Activated T-cell treated with anti-CD3 and anti-CD28 coated beads, Interleukin-2, amount 50 U/mL, for 4 hours (primary cell): ENCODE data around the gene EIF3CL. TPM values are rescaled to one million over a fixed set of nuclear protein-coding genes. Genes with fewer than 3 reads are reported as not detected.
"Not testable (repeated sequence)": the region's sequence is repeated elsewhere in the genome, so short reads cannot be mapped to it uniquely, and the experiment has no call there.

Experiments used
- ATAC-seq, 2 donors: fragments of 200-7000 bp; cut with Tn5 transposase; one replicate each; pipeline ENCODE4 v1.10.0; 2021
- DNase-seq: peaks from one replicate; pipeline ENCODE4 v3.0.0-alpha.2; 2020
- H3K27me3 Mint-ChIP-seq: one replicate; pipeline ENCODE4 v1.8.0; 2021; ENCODE audit warnings: low read depth, mixed read lengths
- H3K36me3 Mint-ChIP-seq: one replicate; pipeline ENCODE4 v1.8.0; 2022; ENCODE audit warnings: mixed read lengths; ENCODE audit not compliant: insufficient read depth
- H3K4me1 Mint-ChIP-seq: one replicate; pipeline ENCODE4 v1.8.0; 2021; ENCODE audit warnings: low read depth, mixed read lengths
- H3K4me3 Mint-ChIP-seq: one replicate; pipeline ENCODE4 v1.8.0; 2021; ENCODE audit warnings: mild to moderate bottlenecking, moderate library complexity, mixed read lengths
- H3K9me3 Mint-ChIP-seq: one replicate; pipeline ENCODE4 v1.8.0; 2021; ENCODE audit warnings: mixed read lengths
- total RNA-seq, 3 donors: library from RNA; stranded (reverse); gene quantifications; one replicate each; pipeline ENCODE4 v1.2.1, GENCODE V29; 2021

The EIF3CL gene
- total RNA-seq, 3 donors from 2014 or later, result 148 to 270 (median 236) TPM

DNA sequence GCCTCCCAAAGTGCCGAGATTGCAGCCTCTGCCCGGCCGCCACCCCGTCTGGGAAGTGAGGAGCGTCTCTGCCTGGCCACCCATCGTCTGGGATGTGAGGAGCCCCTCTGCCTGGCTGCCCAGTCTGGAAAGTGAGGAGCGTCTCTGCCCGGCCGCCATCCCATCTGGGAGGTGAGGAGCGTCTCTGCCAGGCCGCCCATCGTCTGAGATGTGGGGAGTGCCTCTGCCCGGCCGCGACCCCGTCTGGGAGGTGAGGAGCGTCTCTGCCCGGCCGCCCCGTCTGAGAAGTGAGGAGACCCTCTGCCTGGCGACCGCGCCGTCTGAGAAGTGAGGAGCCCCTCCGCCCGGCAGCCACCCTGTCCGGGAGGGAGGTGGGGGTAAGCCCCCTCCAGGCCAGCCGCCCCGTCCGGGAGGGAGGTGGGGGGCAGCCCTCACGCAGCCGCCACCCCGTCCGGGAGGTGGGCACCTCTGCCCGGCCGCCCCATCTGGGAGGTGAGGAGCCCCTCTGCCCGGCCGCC, 26.5 kb downstream of the EIF3CL start:
- H3K36me3 Mint-ChIP-seq, DNase-seq, H3K9me3 Mint-ChIP-seq, H3K4me3 Mint-ChIP-seq, H3K27me3 Mint-ChIP-seq, H3K4me1 Mint-ChIP-seq, ATAC-seq: not testable (repeated sequence)

DNA sequence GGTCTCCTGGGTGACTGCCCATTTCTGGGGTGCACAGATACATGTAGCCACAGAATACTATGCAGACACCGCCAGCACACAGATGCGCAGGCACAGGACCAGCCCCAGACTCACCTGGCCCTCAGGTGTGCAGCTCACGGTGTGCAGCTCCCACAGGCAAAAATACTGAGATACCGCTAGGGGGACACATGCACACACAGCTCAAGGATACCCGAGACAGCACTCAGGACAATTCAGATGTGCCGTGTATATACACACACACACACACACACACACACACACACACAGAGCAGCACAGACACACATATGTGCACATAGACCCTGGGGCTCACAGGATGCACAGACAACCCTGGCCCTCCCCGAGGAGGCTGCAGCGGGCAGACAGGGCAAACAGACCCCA, 28.5 kb downstream of the EIF3CL start:
- not testable (repeated sequence) for H3K4me1 Mint-ChIP-seq, H3K4me3 Mint-ChIP-seq, H3K36me3 Mint-ChIP-seq, H3K9me3 Mint-ChIP-seq, H3K27me3 Mint-ChIP-seq, DNase-seq
- ATAC-seq, result peak; percentile 28 to 61

DNA sequence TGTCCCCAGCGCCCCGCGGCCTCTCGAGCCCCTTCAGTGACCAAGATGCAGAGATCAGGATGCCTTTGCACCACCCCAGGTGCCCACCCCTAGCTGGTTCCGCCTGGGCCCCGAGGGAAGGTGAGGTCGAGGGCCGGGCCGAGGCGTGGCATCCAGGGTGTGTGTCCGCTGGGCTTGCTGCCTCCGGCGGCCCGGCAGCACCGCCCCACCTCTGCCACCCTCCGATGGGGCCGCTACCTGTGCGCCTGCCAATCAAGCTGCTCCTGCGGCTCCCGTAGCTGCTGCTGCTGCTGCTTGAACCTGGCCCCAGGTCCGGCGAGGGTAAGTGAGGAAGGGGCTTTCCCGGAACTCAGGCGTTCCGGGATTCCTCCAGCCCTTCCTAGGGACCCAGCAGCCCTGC, 29.4 kb downstream of the EIF3CL start:
- H3K27me3 Mint-ChIP-seq, H3K4me1 Mint-ChIP-seq, H3K9me3 Mint-ChIP-seq, DNase-seq, H3K36me3 Mint-ChIP-seq, H3K4me3 Mint-ChIP-seq: not testable (repeated sequence)
- peak in 1 of 2 donors; percentile 33 for ATAC-seq

- not testable (repeated sequence) for H3K9me3 Mint-ChIP-seq, ATAC-seq, H3K27me3 Mint-ChIP-seq
Observed at GRCh38 chr16:28367926-28368325, 35.7 kb downstream of the EIF3CL start.

GRCh38 chr16:28364268-28365173, 39.1 kb downstream of the EIF3CL start:
- not testable (repeated sequence) for H3K4me3 Mint-ChIP-seq, H3K27me3 Mint-ChIP-seq, H3K4me1 Mint-ChIP-seq, H3K9me3 Mint-ChIP-seq, H3K36me3 Mint-ChIP-seq
- peak; percentile 11 for DNase-seq
- peak; percentile 99 for ATAC-seq

More at GRCh38 chr16:28367926-28368325, 35.7 kb downstream of the EIF3CL start:
- not testable (repeated sequence) for H3K36me3 Mint-ChIP-seq, H3K4me3 Mint-ChIP-seq, DNase-seq, H3K4me1 Mint-ChIP-seq

DNA sequence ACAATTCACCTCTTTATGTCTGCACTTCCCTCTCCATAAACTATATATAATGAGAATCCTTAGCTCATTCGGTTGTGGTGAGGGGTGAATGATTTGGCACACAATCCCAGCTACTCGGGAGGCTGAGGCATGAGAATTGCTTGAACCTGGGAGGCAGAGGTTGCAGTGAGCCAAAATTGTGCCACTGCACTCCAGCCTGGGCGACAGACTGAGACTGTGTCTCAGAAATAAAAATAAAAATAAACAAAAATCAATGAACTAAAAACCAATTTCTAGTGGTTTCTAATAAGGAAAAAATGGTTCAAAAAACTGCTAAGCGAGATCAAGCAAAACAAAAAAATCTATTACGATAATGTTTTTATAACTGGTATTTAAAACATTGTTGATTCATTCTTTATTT, 40.2 kb downstream of the EIF3CL start, which contains the start of gene NPIPB6:
NPIPB6 (minus strand) TSS at position 101 of the 400 bp plus-strand sequence. CDS start 686 bp downstream, outside the sequence.
- not testable (repeated sequence) for DNase-seq, H3K4me1 Mint-ChIP-seq, H3K36me3 Mint-ChIP-seq, H3K4me3 Mint-ChIP-seq, ATAC-seq, H3K27me3 Mint-ChIP-seq, H3K9me3 Mint-ChIP-seq

GRCh38 chr16:28362600-28362999, 41.0 kb downstream of the EIF3CL start:
- not testable (repeated sequence) for H3K36me3 Mint-ChIP-seq, DNase-seq, H3K4me1 Mint-ChIP-seq, H3K4me3 Mint-ChIP-seq, H3K27me3 Mint-ChIP-seq, ATAC-seq, H3K9me3 Mint-ChIP-seq

GRCh38 chr16:28338230-28338629, 65.4 kb downstream of the EIF3CL start:
- H3K27me3 Mint-ChIP-seq, DNase-seq, H3K36me3 Mint-ChIP-seq, H3K9me3 Mint-ChIP-seq, H3K4me3 Mint-ChIP-seq, ATAC-seq, H3K4me1 Mint-ChIP-seq: not testable (repeated sequence)

GRCh38 chr16:28336940-28337710, 66.5 kb downstream of the EIF3CL start:
- not testable (repeated sequence) for H3K9me3 Mint-ChIP-seq, ATAC-seq, H3K4me1 Mint-ChIP-seq, H3K4me3 Mint-ChIP-seq, H3K36me3 Mint-ChIP-seq, DNase-seq, H3K27me3 Mint-ChIP-seq

DNA sequence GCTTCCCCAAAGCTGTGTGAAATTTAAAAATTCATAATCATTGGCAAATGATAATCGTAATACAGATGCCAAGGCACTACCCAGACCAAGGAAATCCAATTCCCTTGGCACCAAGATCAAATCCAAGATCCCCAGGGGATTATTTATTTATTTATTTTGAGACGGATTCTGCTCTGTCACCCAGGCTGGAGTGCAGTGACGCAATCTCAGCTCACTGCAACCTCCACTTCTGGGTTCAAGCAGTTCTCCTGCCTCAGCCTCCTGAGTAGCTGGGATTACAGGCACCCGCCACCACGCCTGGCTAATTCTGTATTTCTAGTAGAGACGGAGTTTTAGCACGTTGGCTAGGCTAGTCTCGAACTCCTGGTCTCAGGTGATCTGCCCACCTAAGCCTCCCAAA, 68.0 kb downstream of the EIF3CL start:
- not testable (repeated sequence) for DNase-seq, H3K4me3 Mint-ChIP-seq, H3K4me1 Mint-ChIP-seq, H3K27me3 Mint-ChIP-seq, ATAC-seq, H3K9me3 Mint-ChIP-seq, H3K36me3 Mint-ChIP-seq

- not testable (repeated sequence) for DNase-seq, ATAC-seq, H3K4me1 Mint-ChIP-seq, H3K36me3 Mint-ChIP-seq, H3K4me3 Mint-ChIP-seq, H3K27me3 Mint-ChIP-seq, H3K9me3 Mint-ChIP-seq
Observed at GRCh38 chr16:28332632-28333031, 71.0 kb downstream of the EIF3CL start.

DNA sequence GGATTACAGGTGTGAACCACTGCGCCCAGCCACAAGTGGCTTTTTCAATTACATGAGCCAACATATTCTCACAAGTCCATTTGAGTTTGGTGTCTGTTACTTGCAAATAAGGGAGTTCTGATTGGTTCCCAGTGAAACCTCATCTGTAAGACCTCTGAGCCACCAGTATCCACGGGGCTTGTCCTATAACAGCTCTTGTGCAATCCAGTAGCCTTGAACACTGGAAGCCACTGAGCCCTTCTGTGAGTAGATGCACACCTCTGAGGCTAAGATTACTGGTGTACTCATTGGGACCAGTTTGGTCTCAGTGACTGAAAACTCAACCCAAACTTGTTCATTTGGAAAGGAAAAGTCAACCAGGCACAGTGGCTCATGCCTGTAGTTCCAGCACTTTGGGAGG, 72.7 kb downstream of the EIF3CL start:
- not testable (repeated sequence) for H3K27me3 Mint-ChIP-seq, ATAC-seq, DNase-seq, H3K4me3 Mint-ChIP-seq, H3K36me3 Mint-ChIP-seq, H3K9me3 Mint-ChIP-seq, H3K4me1 Mint-ChIP-seq

GRCh38 chr16:28330232-28330631, 73.4 kb downstream of the EIF3CL start:
- ATAC-seq, result peak; percentile 68 to 79
- H3K4me3 Mint-ChIP-seq, H3K9me3 Mint-ChIP-seq, DNase-seq, H3K36me3 Mint-ChIP-seq, H3K27me3 Mint-ChIP-seq, H3K4me1 Mint-ChIP-seq: not testable (repeated sequence)
